Left lung (tissue), 10 donors: ENCODE data around the gene SLC12A3. TPM values are rescaled to one million over a fixed set of nuclear protein-coding genes. Genes with fewer than 3 reads are reported as not detected.

Experiments used
- ATAC-seq: fragments of 200-7000 bp; cut with Tn5 transposase; one replicate; pipeline ENCODE4 v1.9.1; 2020; ENCODE audit warnings: moderate library complexity
- DNase-seq, 4 donors: peaks; one replicate each; pipeline ENCODE4 v3.0.0-alpha.2; 2013 to 2020
- H3K27ac ChIP-seq, 2 donors: fragments of 200-600 bp; sonication (generic) in 1 of 2; one replicate each; pipeline versions ENCODE4 v1.5.0 to v1.8.0; 2020 to 2021
- H3K27me3 ChIP-seq, 2 donors: fragments of 200-600 bp; sonication (generic) in 1 of 2; one replicate each; pipeline versions ENCODE4 v1.5.0 to v1.8.0; 2020 to 2021
- H3K36me3 ChIP-seq, 2 donors: fragments of 200-600 bp; sonication (generic) in 1 of 2; one replicate each; pipeline versions ENCODE4 v1.5.0 to v1.8.0; 2020 to 2021
- H3K4me1 ChIP-seq, 2 donors: fragments of 200-600 bp; one replicate each; pipeline ENCODE4 v1.8.0; 2021
- H3K4me3 ChIP-seq, 2 donors: fragments of 200-600 bp; sonication (generic) in 1 of 2; one replicate each; pipeline versions ENCODE4 v1.5.0 to v1.8.0; 2020 to 2021; ENCODE audit warnings: mild to moderate bottlenecking in 1 of 2
- H3K9me3 ChIP-seq, 2 donors: fragments of 200-600 bp; sonication (generic) in 1 of 2; one replicate each; pipeline versions ENCODE4 v1.5.0 to v1.8.0; 2020 to 2021
- intact Hi-C, 2 donors: fragments of 100-400 bp; cut with DNase I; formaldehyde crosslinking; loops; one replicate each; pipeline versions ENCODE4 v1.11.2 to v1.14.2; 2022
- polyA plus RNA-seq, 6 donors: library from polyadenylated mRNA; unstranded; fragments of 120-200 nt; gene quantifications; one replicate each; pipeline ENCODE4 v1.2.1, GENCODE V29; 2013; ENCODE audit not compliant: insufficient read length in 6 of 6
- total RNA-seq, 2 donors: library from RNA; stranded (reverse); fragmentation: NEBNext Ultra II Directional; extraction: Animal tissue kit (Norgen Biotek cat#: 25700); gene quantifications; one replicate each; pipeline ENCODE4 v1.2.1, GENCODE V29; 2021
- TF ChIP-seq, protein P1 (sequence below), 2 donors: fragments of 200-600 bp; sonication (generic) in 1 of 2; IDR thresholded peaks; one replicate each; pipeline versions ENCODE4 v1.5.0 to v1.8.0; 2021; ENCODE audit warnings: antibody characterized with exemption in 2 of 2
- donor health status: DM: no; HTN: yes; CAD: no.
- donor health status: DM: no; HTN: no; CAD: no.

SLC12A3 gene
- total and polyA plus RNA-seq, 8 donors = 0.13 to 0.49 (median 0.20) TPM; not detected in 2

DNA sequence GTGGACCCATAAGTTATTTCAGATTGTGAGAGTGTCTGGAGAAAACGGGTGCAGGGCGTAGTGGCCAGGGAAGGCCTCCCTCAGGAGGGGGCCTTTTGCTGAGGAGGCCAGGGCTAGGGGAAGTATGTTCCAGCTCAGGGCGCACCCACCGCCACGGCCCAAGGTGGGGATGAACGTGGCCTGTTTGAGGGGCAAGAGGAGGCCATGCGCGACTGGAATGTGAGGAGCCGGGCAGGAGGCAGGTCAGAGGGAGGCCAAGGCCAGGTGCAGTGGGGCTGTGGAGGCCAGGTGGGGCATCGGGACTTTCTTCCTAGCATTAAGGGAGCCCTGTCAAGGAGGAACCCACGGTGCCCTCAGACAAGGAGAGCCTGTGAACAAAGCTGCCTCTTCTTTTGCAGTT is 26.7 kb downstream of the SLC12A3 start:
- no peak for ATAC-seq
- DNase-seq = no peak
- TF ChIP-seq, protein P1, sequence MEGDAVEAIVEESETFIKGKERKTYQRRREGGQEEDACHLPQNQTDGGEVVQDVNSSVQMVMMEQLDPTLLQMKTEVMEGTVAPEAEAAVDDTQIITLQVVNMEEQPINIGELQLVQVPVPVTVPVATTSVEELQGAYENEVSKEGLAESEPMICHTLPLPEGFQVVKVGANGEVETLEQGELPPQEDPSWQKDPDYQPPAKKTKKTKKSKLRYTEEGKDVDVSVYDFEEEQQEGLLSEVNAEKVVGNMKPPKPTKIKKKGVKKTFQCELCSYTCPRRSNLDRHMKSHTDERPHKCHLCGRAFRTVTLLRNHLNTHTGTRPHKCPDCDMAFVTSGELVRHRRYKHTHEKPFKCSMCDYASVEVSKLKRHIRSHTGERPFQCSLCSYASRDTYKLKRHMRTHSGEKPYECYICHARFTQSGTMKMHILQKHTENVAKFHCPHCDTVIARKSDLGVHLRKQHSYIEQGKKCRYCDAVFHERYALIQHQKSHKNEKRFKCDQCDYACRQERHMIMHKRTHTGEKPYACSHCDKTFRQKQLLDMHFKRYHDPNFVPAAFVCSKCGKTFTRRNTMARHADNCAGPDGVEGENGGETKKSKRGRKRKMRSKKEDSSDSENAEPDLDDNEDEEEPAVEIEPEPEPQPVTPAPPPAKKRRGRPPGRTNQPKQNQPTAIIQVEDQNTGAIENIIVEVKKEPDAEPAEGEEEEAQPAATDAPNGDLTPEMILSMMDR (IDR thresholded peaks at IDR 0.05) = no peak
- Histone ChIP-seq H3K36me3 (no peaks in the 10 kb centered on the region), H3K27me3 (no peaks in the 10 kb centered on the region), H3K27ac (no peak overlapping the region), H3K4me3 (no peak overlapping the region), H3K4me1 (no peaks in the 10 kb centered on the region), H3K9me3 (no peaks in the 10 kb centered on the region)
- intact Hi-C loops = no loop called here

DNA sequence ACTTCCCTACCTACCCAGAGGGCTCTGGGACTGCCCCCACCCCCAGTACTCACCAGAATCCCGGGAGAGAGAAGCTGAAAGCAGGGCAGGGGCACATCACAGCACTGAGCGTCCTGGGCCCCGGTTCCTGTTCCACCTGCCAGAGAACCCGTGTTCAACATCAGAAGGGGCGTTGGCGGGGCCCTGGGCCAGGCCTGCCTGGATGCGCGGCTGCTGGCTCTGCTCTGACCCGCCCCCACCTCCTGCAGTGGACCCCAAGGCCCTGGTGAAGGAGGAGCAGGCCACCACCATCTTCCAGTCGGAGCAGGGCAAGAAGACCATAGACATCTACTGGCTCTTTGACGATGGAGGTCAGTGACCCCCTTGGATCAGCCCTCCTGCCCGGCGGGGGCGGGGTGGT is 27.7 kb downstream of the SLC12A3 start:
- Histone ChIP-seq H3K27me3 (no peaks in the 10 kb centered on the region), H3K36me3 (no peaks in the 10 kb centered on the region), H3K4me3 (no peak overlapping the region), H3K27ac (no peak overlapping the region), H3K4me1 (no peaks in the 10 kb centered on the region), H3K9me3 (no peaks in the 10 kb centered on the region)
- intact Hi-C loops = no loop called here
- ATAC-seq (no peak), DNase-seq (no peak)
- TF ChIP-seq, protein P1 (IDR thresholded peaks at IDR 0.05) = no peak

DNA sequence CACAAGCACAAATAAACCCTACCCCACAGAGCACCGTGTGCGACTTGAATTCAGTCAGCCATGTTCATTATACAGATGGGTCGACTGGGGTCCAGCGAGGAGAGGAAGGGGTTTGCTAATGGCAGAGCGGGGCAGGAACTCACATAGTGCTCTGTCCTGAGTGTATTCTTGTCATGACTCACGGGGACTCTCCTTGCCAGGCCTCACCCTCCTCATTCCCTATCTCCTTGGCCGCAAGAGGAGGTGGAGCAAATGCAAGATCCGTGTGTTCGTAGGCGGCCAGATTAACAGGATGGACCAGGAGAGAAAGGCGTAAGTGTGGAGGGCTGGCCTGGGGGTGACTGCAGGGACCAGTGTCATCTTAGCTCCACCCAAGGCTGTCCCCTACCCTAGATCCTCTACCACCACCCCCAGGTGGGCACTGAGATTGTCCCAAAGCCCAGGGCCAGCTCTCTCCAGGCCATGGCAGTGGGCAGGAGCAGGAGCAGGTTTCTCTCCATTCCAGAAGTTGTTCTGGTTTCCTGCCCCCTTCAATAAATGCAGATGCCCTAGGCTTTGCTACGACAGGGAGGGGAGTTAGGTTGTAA is 29.4 kb downstream of the SLC12A3 start:
- no peaks in the 10 kb centered on the region for H3K27me3 ChIP-seq
- intact Hi-C loops = no loop called here
- ATAC-seq (no peak), DNase-seq (no peak)
- no peaks in the 10 kb centered on the region for H3K36me3 ChIP-seq
- no peak overlapping the region for H3K4me3 ChIP-seq
- TF ChIP-seq, protein P1 (IDR thresholded peaks at IDR 0.05) = no peak
- no peaks in the 10 kb centered on the region for H3K4me1 ChIP-seq
- no peak overlapping the region for H3K27ac ChIP-seq
- no peaks in the 10 kb centered on the region for H3K9me3 ChIP-seq

- ATAC-seq (no peak), DNase-seq (no peak)
- TF ChIP-seq, protein P1 (IDR thresholded peaks at IDR 0.05) = no peak
- Histone ChIP-seq H3K9me3 (no peaks in the 10 kb centered on the region), H3K27me3 (no peaks in the 10 kb centered on the region), H3K4me3 (no peak overlapping the region), H3K27ac (no peak overlapping the region), H3K4me1 (no peaks in the 10 kb centered on the region), H3K36me3 (no peaks in the 10 kb centered on the region)
- intact Hi-C loops = no loop called here
Observed at GRCh38 chr16:56895813-56896212, 30.8 kb downstream of the SLC12A3 start.

GRCh38 chr16:56896244-56896643 is 31.2 kb downstream of the SLC12A3 start:
- intact Hi-C loops = no loop called here
- TF ChIP-seq, protein P1 (IDR thresholded peaks at IDR 0.05) = no peak
- Histone ChIP-seq H3K27ac (no peak overlapping the region), H3K4me1 (no peaks in the 10 kb centered on the region), H3K27me3 (no peaks in the 10 kb centered on the region), H3K36me3 (no peaks in the 10 kb centered on the region), H3K9me3 (no peaks in the 10 kb centered on the region), H3K4me3 (no peak overlapping the region)
- DNase-seq = no peak
- ATAC-seq = no peak
